ENCODE results near the gene PTCD2.

- no peak for TF ChIP-seq EZH2 (IDR thresholded peaks at IDR 0.05; ENCODE audit: low read length, missing control alignments)
- TF ChIP-seq CTCF (conservative IDR thresholded peaks at IDR 0.05 in 1 of 2, IDR thresholded peaks at IDR 0.05 in 1 of 2; ENCODE audit: low read depth in 1 of 2, low read length in 2 of 2), result no peak
Measured at GRCh38 chr5:72283358-72283757, 36.8 kb upstream of the PTCD2 start.
